GM21786 (cell line): ENCODE data around the gene ACKR3.

ENCODE experiments used
- ATAC-seq: cut with Tn5 transposase; IDR thresholded peaks from one replicate; pipeline ENCODE4 v1.9.1; 2021; ENCODE audit not compliant: unreplicated experiment

Gene ACKR3

GRCh38 chr2:236628256-236628901 is 58.8 kb downstream of the ACKR3 start:
- ATAC-seq = no peak

DNA sequence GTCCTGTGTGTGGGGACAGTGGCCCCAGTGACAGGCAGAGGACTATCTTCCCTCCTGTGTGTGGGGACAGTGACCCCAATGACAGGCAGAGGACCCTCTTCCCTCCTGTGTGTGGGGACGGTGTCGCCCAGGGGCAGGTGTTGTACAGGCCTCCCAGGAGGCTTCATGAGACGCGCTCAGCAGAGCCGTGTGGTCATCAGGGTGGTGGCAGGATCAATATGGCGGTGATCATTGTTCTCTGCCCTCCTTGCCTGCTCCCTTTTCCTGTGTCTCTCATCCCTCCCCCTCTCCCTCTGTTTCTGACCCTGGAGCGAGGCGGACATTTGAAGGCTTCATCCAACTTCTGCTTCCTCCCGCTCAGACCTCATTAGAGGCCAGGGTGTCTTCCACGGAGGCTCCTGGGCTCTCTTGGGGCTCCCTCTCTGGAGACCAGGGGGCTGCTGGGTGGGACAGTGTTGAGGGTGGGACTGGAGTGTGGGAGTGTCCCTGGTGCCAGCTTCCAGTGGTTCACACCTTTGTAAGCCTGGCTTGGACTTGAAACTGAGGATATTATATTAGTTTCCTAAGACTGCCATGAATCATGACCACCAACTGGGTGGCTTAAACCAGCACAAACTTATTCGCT is 59.5 kb downstream of the ACKR3 start:
- no peak for ATAC-seq

- no peak for ATAC-seq
These were observed 60.6 kb downstream of the ACKR3 start for GRCh38 chr2:236629961-236630872.

DNA sequence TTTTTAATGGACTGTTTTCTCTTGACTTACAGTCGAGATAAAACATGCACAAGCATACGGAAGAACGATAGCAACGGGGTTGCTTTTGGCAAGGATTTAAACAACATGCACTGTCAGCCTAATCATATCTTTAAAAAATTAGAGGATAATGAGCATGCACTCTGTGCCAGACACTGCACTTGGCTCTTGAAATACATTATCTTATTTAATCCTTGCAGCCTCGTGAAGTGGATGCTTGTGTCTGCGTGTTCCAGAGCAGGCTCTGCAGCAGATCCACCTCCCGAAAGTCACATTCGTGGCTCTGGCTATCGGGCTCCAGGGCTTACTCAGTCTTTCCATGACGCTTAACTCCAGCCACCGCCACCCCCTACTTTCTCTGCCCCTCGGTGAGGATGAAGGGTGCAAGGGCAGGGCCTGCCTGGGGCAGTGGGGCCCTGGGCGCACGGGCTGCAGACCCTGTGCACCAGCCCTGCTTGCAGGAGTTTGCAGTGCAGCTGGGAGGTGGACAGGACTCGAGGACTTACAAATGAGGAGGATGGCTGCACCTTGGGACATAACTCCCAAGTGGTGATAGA is 61.7 kb downstream of the ACKR3 start:
- no peak for ATAC-seq

- no peak for ATAC-seq
These were observed 62.2 kb downstream of the ACKR3 start for GRCh38 chr2:236631856-236632291.
